Lower leg skin (tissue), 4 donors: Measurements from ENCODE around the gene PPP3R1. TPM values are rescaled to one million over a fixed set of nuclear protein-coding genes. Genes with fewer than 3 reads are reported as not detected.

Experiments used
- DNase-seq, 2 donors: peaks; one replicate each; pipeline ENCODE4 v3.0.0-alpha.2; 2019; ENCODE audit warnings: low spot score in 2 of 2
- H3K4me3 ChIP-seq: fragments of 200-600 bp; sonication (generic); 2 replicates; pipeline ENCODE4 v1.5.1; 2017; ENCODE audit warnings: mild to moderate bottlenecking, low read depth; ENCODE audit not compliant: poor library complexity, severe bottlenecking
- CTCF ChIP-seq, 3 donors: fragments of 450-650 bp; IDR thresholded peaks; one replicate each; pipeline ENCODE4 v1.5.1; 2016; ENCODE audit warnings: antibody characterized with exemption in 3 of 3, mild to moderate bottlenecking in 3 of 3, moderate library complexity in 2 of 3
- POLR2A ChIP-seq, 2 donors: fragments of 450-650 bp; IDR thresholded peaks; one replicate each; pipeline ENCODE4 v1.6.1; 2016 to 2017; ENCODE audit warnings: antibody characterized with exemption in 2 of 2, mild to moderate bottlenecking in 1 of 2, moderate library complexity in 1 of 2
- WGBS, 2 donors: methylation state at CpG; one replicate each; pipeline ENCODE4 v1.1.5; 2018; 5-methylcytosine and 5-hydroxymethylcytosine counted together
- intact Hi-C: fragments of 100-400 bp; cut with DNase I; formaldehyde crosslinking; loops from one replicate; pipeline ENCODE4 v1.15.0; 2023; ENCODE audit warnings: low total_unique reads
- total RNA-seq, 4 donors: library from RNA; depleted of rRNA; stranded (reverse); fragments of >200 nt; gene quantifications; one replicate each; pipeline ENCODE4 v1.1.0, GENCODE V29; 2016

PPP3R1 gene
- total RNA-seq, 4 donors from 2014 or later = 31.0 to 42.4 (median 34.7) TPM

GRCh38 chr2:68244456-68244855 lies 7.9 kb downstream of the PPP3R1 start:
- intact Hi-C loops = no loop called here
- no peak for TF ChIP-seq CTCF (IDR thresholded peaks at IDR 0.05)
- 61 to 66% methylated on average over 2 of the region's 2 CpGs for WGBS, 2 donors
- H3K4me3 ChIP-seq = no peak overlapping the region
- DNase-seq = no peak

- intact Hi-C loops = no loop called here
- no peak for TF ChIP-seq CTCF (IDR thresholded peaks at IDR 0.05)
- WGBS, 2 donors = 88 to 97% methylated on average over 2 of the region's 2 CpGs
- H3K4me3 ChIP-seq = no peak overlapping the region
- DNase-seq = no peak
Measured at GRCh38 chr2:68241732-68242131, 10.6 kb downstream of the PPP3R1 start.

GRCh38 chr2:68240446-68240845 lies 11.9 kb downstream of the PPP3R1 start:
- intact Hi-C loops = no loop called here
- no peak for DNase-seq
- H3K4me3 ChIP-seq = no peak overlapping the region
- WGBS, 2 donors = 78 to 86% methylated on average over 4 of the region's 4 CpGs
- TF ChIP-seq POLR2A (IDR thresholded peaks at IDR 0.05) = no peak
- TF ChIP-seq CTCF (IDR thresholded peaks at IDR 0.05) = no peak

DNA sequence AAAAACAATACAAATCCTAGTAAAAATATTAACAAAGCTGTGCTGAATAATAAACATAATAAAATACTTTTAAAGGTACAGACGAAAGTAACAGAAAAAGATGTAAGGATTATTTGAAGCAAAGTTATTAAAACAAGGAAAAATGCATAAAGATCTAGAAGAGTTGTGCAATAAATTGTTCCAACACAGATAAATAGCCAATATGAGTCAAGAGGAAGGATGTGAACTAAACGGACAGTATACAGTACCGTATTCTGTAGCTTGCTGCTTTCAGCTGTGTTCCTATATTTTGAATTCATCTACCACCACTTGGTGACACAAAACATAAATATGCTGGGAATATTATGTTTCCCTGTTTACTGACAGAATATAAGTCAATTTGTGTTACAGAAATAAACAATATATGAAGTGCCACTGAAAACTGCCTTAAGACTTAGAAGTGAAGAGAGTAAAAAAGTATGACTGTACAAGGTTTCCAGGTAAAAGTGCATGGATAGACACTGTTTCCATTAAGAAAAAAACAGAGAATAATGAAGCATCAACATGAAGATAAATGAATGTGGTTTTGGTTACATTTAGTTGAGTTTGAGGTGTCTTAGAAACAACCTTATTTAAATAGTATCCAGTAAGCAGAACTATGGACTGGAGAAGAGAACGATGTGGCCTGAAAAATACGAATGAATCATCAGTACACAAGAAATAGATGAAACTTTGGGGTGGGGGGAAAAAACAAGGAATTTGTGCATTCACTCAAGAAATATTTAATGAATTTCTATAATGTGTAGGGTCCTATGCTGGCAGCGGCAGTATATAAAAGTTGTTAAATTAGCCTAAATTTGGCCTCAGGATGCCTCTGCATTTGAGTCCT lies 13.1 kb downstream of the PPP3R1 start:
- WGBS, 2 donors = 70 to 73% methylated on average over 6 of the region's 6 CpGs
- no peak for DNase-seq
- no peak overlapping the region for H3K4me3 ChIP-seq
- intact Hi-C loops = no loop called here
- TF ChIP-seq POLR2A (IDR thresholded peaks at IDR 0.05) (no peak), CTCF (IDR thresholded peaks at IDR 0.05) (no peak)

DNA sequence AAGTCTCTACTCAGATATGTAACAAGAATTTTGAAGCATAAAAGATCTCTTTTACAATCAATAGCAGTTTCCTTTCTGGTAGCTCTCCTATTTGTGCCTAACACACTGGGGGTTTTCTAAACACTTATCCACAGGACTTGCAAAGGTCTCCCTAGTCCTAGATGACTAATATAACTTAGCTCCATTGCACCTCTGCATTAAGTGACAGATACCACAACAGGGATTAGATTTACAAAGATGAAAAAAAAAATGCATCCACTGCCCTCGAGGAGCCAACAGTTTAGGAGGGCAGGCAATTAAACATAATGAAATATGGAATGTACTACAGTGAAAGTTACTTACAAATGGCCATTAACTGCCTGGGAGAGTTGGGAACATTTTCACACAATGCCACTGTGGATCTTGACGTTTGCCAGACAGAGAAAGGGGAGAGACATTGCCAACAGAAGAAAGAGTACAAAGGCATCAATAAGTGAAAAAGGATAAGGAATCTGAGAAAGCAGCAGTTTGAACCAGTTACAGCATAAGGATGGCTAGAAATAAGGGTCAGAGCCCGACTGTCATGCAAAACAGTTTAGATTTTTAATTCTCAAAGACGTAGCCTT lies 14.3 kb downstream of the PPP3R1 start:
- TF ChIP-seq CTCF (IDR thresholded peaks at IDR 0.05) (no peak), POLR2A (IDR thresholded peaks at IDR 0.05) (no peak)
- 52 to 53% methylated on average over 4 of the region's 4 CpGs for WGBS, 2 donors
- no peak for DNase-seq
- H3K4me3 ChIP-seq = no peak overlapping the region
- intact Hi-C loops = no loop called here
